CD14-positive monocyte (primary cell): ENCODE data around the gene DMBT1. TPM values are rescaled to one million over a fixed set of nuclear protein-coding genes. Genes with fewer than 3 reads are reported as not detected.

Source experiments
- DNase-seq, 3 donors: peaks; one replicate each; pipeline ENCODE4 v3.0.0-alpha.2; 2011 to 2022
- H2AFZ ChIP-seq: 2 replicates; pipeline ENCODE4 v1.6.0; 2012; ENCODE audit warnings: mild to moderate bottlenecking, low read depth, low read length, inconsistent platforms; ENCODE audit not compliant: insufficient read depth, poor library complexity, severe bottlenecking
- H3K27ac ChIP-seq, 2 donors: 1 replicate in 1 of 2; 2 replicates in 1 of 2; pipeline ENCODE4 v1.5.1; 2012 to 2013; ENCODE audit warnings: low read length in 2 of 2, control low read depth in 1 of 2, inconsistent platforms in 1 of 2, low read depth in 1 of 2, mild to moderate bottlenecking in 1 of 2
- H3K27me3 ChIP-seq, 2 donors: one replicate each; pipeline versions ENCODE4 v1.6.0 to v1.6.1; 2011 to 2013; ENCODE audit warnings: low read length in 2 of 2; ENCODE audit not compliant: control insufficient read depth in 2 of 2, insufficient read depth in 2 of 2
- H3K36me3 ChIP-seq, 2 donors: replicated peaks in 1 of 2; 1 replicate in 1 of 2; 2 replicates in 1 of 2; pipeline versions ENCODE4 v1.5.1 to v1.6.1; 2012 to 2013; ENCODE audit warnings: low read length in 2 of 2, control low read depth in 1 of 2, inconsistent platforms in 1 of 2, mild to moderate bottlenecking in 1 of 2; ENCODE audit not compliant: insufficient read depth in 2 of 2, control insufficient read depth in 1 of 2
- H3K4me1 ChIP-seq, 2 donors: 1 replicate in 1 of 2; 2 replicates in 1 of 2; pipeline versions ENCODE4 v1.5.1 to v1.6.1; 2012 to 2013; ENCODE audit warnings: low read length in 2 of 2, control low read depth in 1 of 2, inconsistent platforms in 1 of 2, mild to moderate bottlenecking in 1 of 2, moderate library complexity in 1 of 2; ENCODE audit not compliant: insufficient read depth in 2 of 2, control insufficient read depth in 1 of 2
- H3K4me2 ChIP-seq: replicated peaks from 2 replicates; pipeline ENCODE3; 2012; ENCODE audit warnings: low read length, moderate library complexity, mild to moderate bottlenecking; ENCODE audit not compliant: poor library complexity, severe bottlenecking; ENCODE audit errors: extremely low read depth
- H3K4me3 ChIP-seq, 3 experiments: fragments of 200-600 bp in 1 of 3; sonication (generic) in 1 of 3; replicated peaks in 1 of 3; 1 replicate in 2 of 3; 2 replicates in 1 of 3; pipeline ENCODE4 v1.5.1; 2011 to 2013; ENCODE audit warnings: low read length in 3 of 3, mild to moderate bottlenecking in 3 of 3, control low read depth in 2 of 3, low read depth in 2 of 3, inconsistent platforms in 1 of 3, moderate library complexity in 1 of 3
- H3K79me2 ChIP-seq: 2 replicates; pipeline ENCODE4 v1.6.0; 2012; ENCODE audit warnings: mild to moderate bottlenecking, control low read depth, inconsistent platforms, low read length, moderate library complexity; ENCODE audit not compliant: insufficient read depth
- H3K9ac ChIP-seq: 2 replicates; pipeline ENCODE4 v1.6.0; 2017; ENCODE audit warnings: low read length, mild to moderate bottlenecking; ENCODE audit not compliant: insufficient read depth, poor library complexity, severe bottlenecking
- H3K9me3 ChIP-seq, 2 donors: replicated peaks in 1 of 2; 1 replicate in 1 of 2; 2 replicates in 1 of 2; pipeline versions ENCODE4 v1.5.1 to v1.6.1; 2012 to 2013; ENCODE audit warnings: low read length in 2 of 2, control low read depth in 1 of 2; ENCODE audit not compliant: control insufficient read depth in 1 of 2, insufficient read depth in 1 of 2
- H4K20me1 ChIP-seq: 2 replicates; pipeline ENCODE4 v1.6.0; 2012; ENCODE audit warnings: mild to moderate bottlenecking, low read length, control low read depth, moderate library complexity; ENCODE audit not compliant: insufficient read depth
- H3K27ac Mint-ChIP-seq, 7 donors: one replicate each; pipeline ENCODE4 v1.8.0; 2020; ENCODE audit warnings: mild to moderate bottlenecking in 7 of 7, mixed read lengths in 7 of 7, moderate library complexity in 6 of 7, inconsistent platforms in 2 of 7
- H3K27me3 Mint-ChIP-seq, 3 donors: one replicate each; pipeline ENCODE4 v1.8.0; 2021 to 2022; ENCODE audit warnings: low read depth in 3 of 3, mild to moderate bottlenecking in 3 of 3, mixed read lengths in 3 of 3, moderate library complexity in 3 of 3, inconsistent platforms in 1 of 3
- H3K36me3 Mint-ChIP-seq, 2 donors: one replicate each; pipeline ENCODE4 v1.8.0; 2020; ENCODE audit warnings: mixed read lengths in 2 of 2, inconsistent platforms in 1 of 2, mild to moderate bottlenecking in 1 of 2
- H3K4me1 Mint-ChIP-seq: one replicate; pipeline ENCODE4 v1.8.0; 2020; ENCODE audit warnings: mild to moderate bottlenecking, mixed read lengths
- H3K4me3 Mint-ChIP-seq, 2 donors: one replicate each; pipeline ENCODE4 v1.8.0; 2020; ENCODE audit warnings: mild to moderate bottlenecking in 2 of 2, mixed read lengths in 2 of 2, moderate library complexity in 1 of 2
- H3K9me3 Mint-ChIP-seq, 7 donors: one replicate each; pipeline ENCODE4 v1.8.0; 2020 to 2022; ENCODE audit warnings: mixed read lengths in 7 of 7, mild to moderate bottlenecking in 6 of 7, moderate library complexity in 6 of 7, inconsistent platforms in 2 of 7
- CTCF ChIP-seq: fragments of 200-600 bp; IDR thresholded peaks from one replicate; pipeline ENCODE4 v1.8.0; 2022; ENCODE audit warnings: antibody characterized with exemption, mild to moderate bottlenecking
- WGBS: methylation state at CpG from one replicate; pipeline ENCODE4 v1.1.5; 2013; ENCODE audit warnings: missing lambda C conversion rate; ENCODE audit not compliant: insufficient coverage; 5-methylcytosine and 5-hydroxymethylcytosine counted together
- intact Hi-C, 2 donors: fragments of 100-400 bp; cut with micrococcal nuclease; formaldehyde crosslinking; loops; one replicate each; pipeline versions ENCODE4 v1.15.0 to v1.15.1; 2023
- polyA plus RNA-seq, 3 donors: library from polyadenylated mRNA; depleted of rRNA in 1 of 3; unstranded in 2 of 3; stranded (reverse) in 1 of 3; fragments of 300-500 nt in 2 of 3; fragments of >200 nt in 1 of 3; fragmentation: Illumina TruSeq in 2 of 3; gene quantifications; 1 replicate in 2 of 3; 2 replicates in 1 of 3; pipeline ENCODE4 v1.2.3, GENCODE V29; 2012 to 2021

Gene DMBT1
- polyA plus RNA-seq, 3 donors: not detected

- intact Hi-C loops: no loop called here
- H3K4me3 Mint-ChIP-seq: no peak overlapping the region
- peaks cover 0 to 5% (median 3%) of the 10 kb centered on the region in 3 donors for H3K27me3 Mint-ChIP-seq
- WGBS: no CpG with 5 or more reads among the region's 2 CpGs
- Histone ChIP-seq H3K4me1 (no peaks in the 10 kb centered on the region), H4K20me1 (no peaks in the 10 kb centered on the region), H3K27me3 (no peaks in the 10 kb centered on the region), H2AFZ (no peak overlapping the region), H3K9me3 (no peaks in the 10 kb centered on the region), H3K4me2 (no peak overlapping the region), H3K27ac (no peak overlapping the region), H3K79me2 (no peaks in the 10 kb centered on the region), H3K9ac (no peak overlapping the region), H3K36me3 (no peaks in the 10 kb centered on the region), H3K4me3 (no peak overlapping the region)
- TF ChIP-seq CTCF: no peak
- H3K9me3 Mint-ChIP-seq: peaks cover 0 to 2% (median 0%) of the 10 kb centered on the region in 7 donors
- no peak for DNase-seq
- H3K4me1 Mint-ChIP-seq: no peaks in the 10 kb centered on the region
- no peak overlapping the region for H3K27ac Mint-ChIP-seq
- no peaks in the 10 kb centered on the region for H3K36me3 Mint-ChIP-seq
These were observed 108.5 kb downstream of the DMBT1 start for GRCh38 chr10:122669045-122669444.

GRCh38 chr10:122669842-122670241, 109.3 kb downstream of the DMBT1 start:
- no peaks in the 10 kb centered on the region for H4K20me1 ChIP-seq
- Mint-ChIP-seq H3K36me3 (no peaks in the 10 kb centered on the region), H3K4me3 (no peak overlapping the region), H3K4me1 (no peaks in the 10 kb centered on the region), H3K9me3 (peaks cover 0 to 1% (median 0%) of the 10 kb centered on the region in 7 donors), H3K27ac (no peak overlapping the region), H3K27me3 (peaks cover 0 to 5% (median 3%) of the 10 kb centered on the region in 3 donors)
- no peak overlapping the region for H3K4me2 ChIP-seq
- no CpG with 5 or more reads among the region's 2 CpGs for WGBS
- no peak overlapping the region for H2AFZ ChIP-seq
- H3K27ac ChIP-seq: no peak overlapping the region
- H3K9me3 ChIP-seq: no peaks in the 10 kb centered on the region
- H3K9ac ChIP-seq: no peak overlapping the region
- no peak for TF ChIP-seq CTCF
- DNase-seq: no peak
- H3K36me3 ChIP-seq: no peaks in the 10 kb centered on the region
- H3K27me3 ChIP-seq: no peaks in the 10 kb centered on the region
- H3K4me1 ChIP-seq: no peaks in the 10 kb centered on the region
- H3K4me3 ChIP-seq: no peak overlapping the region
- intact Hi-C loops: no loop called here
- H3K79me2 ChIP-seq: no peaks in the 10 kb centered on the region
